HG03354 (cell line): Measurements from ENCODE around the gene SEC16A.

ENCODE experiments used
- ATAC-seq: cut with Tn5 transposase; IDR thresholded peaks from one replicate; pipeline ENCODE4 v1.9.1; 2021; ENCODE audit warnings: mild to moderate bottlenecking; ENCODE audit not compliant: unreplicated experiment, poor library complexity, severe bottlenecking

The SEC16A gene

GRCh38 chr9:136447173-136447778 lies 35.6 kb downstream of the SEC16A start:
- ATAC-seq: no peak

GRCh38 chr9:136445799-136446198 lies 37.0 kb downstream of the SEC16A start:
- no peak for ATAC-seq

- no peak for ATAC-seq
Observed at GRCh38 chr9:136444102-136444501, 38.7 kb downstream of the SEC16A start.

GRCh38 chr9:136443687-136444086 lies 39.2 kb downstream of the SEC16A start:
- ATAC-seq: no peak

GRCh38 chr9:136443087-136443486 lies 39.8 kb downstream of the SEC16A start:
- ATAC-seq: no peak

- ATAC-seq: no peak
Observed at GRCh38 chr9:136442265-136442664, 40.6 kb downstream of the SEC16A start.

- no peak for ATAC-seq
Observed at GRCh38 chr9:136441681-136442245, 41.1 kb downstream of the SEC16A start.

GRCh38 chr9:136441191-136441680 lies 41.6 kb downstream of the SEC16A start:
- ATAC-seq: no peak

GRCh38 chr9:136439481-136440408 lies 43.1 kb downstream of the SEC16A start, which contains the start of gene INPP5E:
TSS of gene INPP5E (minus strand) at chr9:136439845. CDS start at chr9:136439419, 426 bp downstream.
- peak; percentile 75 for ATAC-seq

- peak; percentile 53 for ATAC-seq
Observed at GRCh38 chr9:136438548-136439480, 44.0 kb downstream of the SEC16A start.

GRCh38 chr9:136437839-136438547 lies 44.8 kb downstream of the SEC16A start:
- no peak for ATAC-seq

- ATAC-seq: no peak
Observed at GRCh38 chr9:136437430-136437829, 45.4 kb downstream of the SEC16A start.

GRCh38 chr9:136436055-136436634 lies 46.7 kb downstream of the SEC16A start:
- no peak for ATAC-seq

- ATAC-seq: no peak
Observed at GRCh38 chr9:136434580-136435169, 48.2 kb downstream of the SEC16A start.

GRCh38 chr9:136433849-136434579 lies 48.8 kb downstream of the SEC16A start:
- ATAC-seq: no peak

GRCh38 chr9:136433043-136433715 lies 49.7 kb downstream of the SEC16A start:
- ATAC-seq: no peak

GRCh38 chr9:136432591-136432990 lies 50.2 kb downstream of the SEC16A start:
- ATAC-seq: no peak
